DLD1 (cell line): ENCODE results near the gene MRPL20.

Source experiments
- in situ Hi-C: cut with HindIII; loops from 2 replicates; pipeline ENCODE4 v1.10.0; 2017; ENCODE audit warnings: low sequenced_read_pairs

Gene MRPL20

GRCh38 chr1:1366699-1367066 lies 40.4 kb downstream of the MRPL20 start:
- in situ Hi-C loops: no loop called here

- in situ Hi-C loops: no loop called here
These were observed 41.0 kb downstream of the MRPL20 start for GRCh38 chr1:1365875-1366698.

- in situ Hi-C loops: no loop called here
These were observed 42.8 kb downstream of the MRPL20 start for GRCh38 chr1:1364266-1364665.

- in situ Hi-C loops: no loop called here
These were observed 45.1 kb downstream of the MRPL20 start for GRCh38 chr1:1361982-1362423.

- in situ Hi-C loops: no loop called here
These were observed 45.7 kb downstream of the MRPL20 start for GRCh38 chr1:1361233-1361981.

GRCh38 chr1:1360506-1361169 lies 46.5 kb downstream of the MRPL20 start:
- in situ Hi-C loops: no loop called here

GRCh38 chr1:1359664-1360468 lies 47.2 kb downstream of the MRPL20 start:
- in situ Hi-C loops: no loop called here

- in situ Hi-C loops: no loop called here
These were observed 47.8 kb downstream of the MRPL20 start for GRCh38 chr1:1359308-1359663.

GRCh38 chr1:1358433-1359271 lies 48.4 kb downstream of the MRPL20 start, which contains the start of gene MXRA8:
Gene MXRA8, minus strand, starts transcription at chr1:1358555. Its CDS starts 51 bp downstream, at chr1:1358504.
- in situ Hi-C loops: no loop called here

GRCh38 chr1:1357871-1358432 lies 49.1 kb downstream of the MRPL20 start:
- in situ Hi-C loops: no loop called here

- in situ Hi-C loops: no loop called here
These were observed 50.2 kb downstream of the MRPL20 start for GRCh38 chr1:1356796-1357401.

- in situ Hi-C loops: no loop called here
These were observed 50.8 kb downstream of the MRPL20 start for GRCh38 chr1:1356166-1356795.

GRCh38 chr1:1355416-1355815 lies 51.7 kb downstream of the MRPL20 start:
- in situ Hi-C loops: no loop called here

GRCh38 chr1:1354271-1355247 lies 52.5 kb downstream of the MRPL20 start:
- in situ Hi-C loops: no loop called here

- in situ Hi-C loops: no loop called here
These were observed 53.5 kb downstream of the MRPL20 start for GRCh38 chr1:1353389-1354151.

- in situ Hi-C loops: no loop called here
These were observed 54.2 kb downstream of the MRPL20 start for GRCh38 chr1:1352786-1353388.
